ENCODE measurements around the gene PTGER3. TPM values are rescaled to one million over a fixed set of nuclear protein-coding genes. Genes with fewer than 3 reads are reported as not detected.

The PTGER3 gene
- total and polyA plus RNA-seq, 10 of the 15 experiments (the other 5 are each of a cell fraction or from before 2014, with no cell fraction given): under 0.01 to 0.04 (median 0.02) TPM; not detected in 7

GRCh38 chr1:70945676-70946075, 101.9 kb downstream of the PTGER3 start:
- FAIRE-seq (no peak), DNase-seq (ENCODE audit: low read depth, low spot score) (no peak), ATAC-seq (no peak)
- no TSS peak for BruUV-seq (replicated peaks)
- no peaks in the 10 kb centered on the region for H3K27me3 ChIP-seq (replicated peaks in 1 of 2; ENCODE audit: control insufficient read depth in 2 of 2, insufficient read depth in 2 of 2, low read length in 1 of 2)
- RAD21 ChIA-PET (ENCODE audit: unreplicated experiment): no interaction called here
- H2AFZ ChIP-seq (ENCODE audit: control insufficient read depth, low read depth, low read length): no peak overlapping the region
- in situ Hi-C loops (cut with MboI): no loop called here
- H3K27ac ChIP-seq (ENCODE audit: control insufficient read depth, insufficient read depth): no peak overlapping the region
- TF ChIP-seq TCF3 (IDR thresholded peaks at IDR 0.05; ENCODE audit: borderline replicate concordance, insufficient read depth, low read depth, low read length): no peak
- TF ChIP-seq KDM1A (IDR thresholded peaks at IDR 0.05; ENCODE audit: borderline replicate concordance): no peak
- no peak for TF ChIP-seq SREBF1 (IDR thresholded peaks at IDR 0.05; ENCODE audit: low read length)
- TF ChIP-seq SP1 (IDR thresholded peaks at IDR 0.05; ENCODE audit: low read depth, low read length): no peak
- no peak for TF ChIP-seq CBX3 (IDR thresholded peaks at IDR 0.05; ENCODE audit: borderline replicate concordance, low read depth)
- no peak for TF ChIP-seq CHD1 (IDR thresholded peaks at IDR 0.05; ENCODE audit: low read depth, low read length)
- TF ChIP-seq IRF3 (IDR thresholded peaks at IDR 0.05): no peak
- TF ChIP-seq NR2C1 (IDR thresholded peaks at IDR 0.05): no peak
- no peak for TF ChIP-seq MLLT1 (IDR thresholded peaks at IDR 0.05)
- no peak for TF ChIP-seq MTA3 (IDR thresholded peaks at IDR 0.05; ENCODE audit: borderline replicate concordance, low read length)
- no peak for TF ChIP-seq NFYA (IDR thresholded peaks at IDR 0.05; ENCODE audit: borderline replicate concordance, low read depth, low read length)
- TF ChIP-seq IRF4 (IDR thresholded peaks at IDR 0.05; ENCODE audit: low read depth, low read length): no peak
- TF ChIP-seq CEBPZ (IDR thresholded peaks at IDR 0.05; ENCODE audit: low read depth, low read length): no peak
- TF ChIP-seq E2F4 (IDR thresholded peaks at IDR 0.05; ENCODE audit: low read depth, low read length): no peak
- no peaks in the 10 kb centered on the region for H3K36me3 ChIP-seq (ENCODE audit: control insufficient read depth in 2 of 2, insufficient read depth in 2 of 2, low read length in 1 of 2)
- H3K9me3 ChIP-seq (replicated peaks; ENCODE audit: control insufficient read depth, insufficient read depth, low read length): no peaks in the 10 kb centered on the region
- no peak overlapping the region for H3K9ac ChIP-seq (ENCODE audit: control insufficient read depth, insufficient read depth, low read length)
- intact Hi-C loops (cut with micrococcal nuclease; ENCODE audit: unreplicated experiment): no loop called here
- no peaks in the 10 kb centered on the region for H4K20me1 ChIP-seq (ENCODE audit: control insufficient read depth, insufficient read depth)
- CTCF ChIA-PET: no interaction called here
- 0% methylated on average over 2 of the region's 2 CpGs for WGBS (ENCODE audit: insufficient coverage, insufficient replicate concordance, low lambda C conversion rate, missing lambda C conversion rate)
- H3K79me2 ChIP-seq (ENCODE audit: control insufficient read depth, insufficient read depth, low read length): no peaks in the 10 kb centered on the region
- no peak overlapping the region for H3K4me3 ChIP-seq
- no peak overlapping the region for H3K4me2 ChIP-seq (ENCODE audit: control insufficient read depth, insufficient read depth)
- SMC1A ChIA-PET (ENCODE audit: uncharacterized antibody, unreplicated experiment): interaction anchor here (1.3 kb wide), 1 partner anchor 13 kb away, joined by 3 read pairs; no protein-coding TSS in a partner anchor
- no peaks in the 10 kb centered on the region for H3K4me1 ChIP-seq (ENCODE audit: control insufficient read depth, insufficient read depth, low read length)
- POLR2A ChIA-PET: no interaction called here

All from GM12878 (cell line).